Activated naive CD8-positive, alpha-beta T cell treated with anti-CD3 and anti-CD28 coated beads, Interleukin-2, amount 50 U/mL, for 16 hours (primary cell): ENCODE data around the gene ZDHHC11B.
"Not testable (repeated sequence)": the region's sequence is repeated elsewhere in the genome, so short reads cannot be mapped to it uniquely, and the experiment has no call there.

Experiments used
- DNase-seq: peaks from one replicate; pipeline ENCODE4 v3.0.0-alpha.2; 2020; ENCODE audit warnings: low read depth, low spot score

The ZDHHC11B gene

GRCh38 chr5:769485-770145 lies 14.9 kb downstream of the ZDHHC11B start:
- DNase-seq = not testable (repeated sequence)

- DNase-seq = no peak
Observed at GRCh38 chr5:766666-767431, 17.7 kb downstream of the ZDHHC11B start.

DNA sequence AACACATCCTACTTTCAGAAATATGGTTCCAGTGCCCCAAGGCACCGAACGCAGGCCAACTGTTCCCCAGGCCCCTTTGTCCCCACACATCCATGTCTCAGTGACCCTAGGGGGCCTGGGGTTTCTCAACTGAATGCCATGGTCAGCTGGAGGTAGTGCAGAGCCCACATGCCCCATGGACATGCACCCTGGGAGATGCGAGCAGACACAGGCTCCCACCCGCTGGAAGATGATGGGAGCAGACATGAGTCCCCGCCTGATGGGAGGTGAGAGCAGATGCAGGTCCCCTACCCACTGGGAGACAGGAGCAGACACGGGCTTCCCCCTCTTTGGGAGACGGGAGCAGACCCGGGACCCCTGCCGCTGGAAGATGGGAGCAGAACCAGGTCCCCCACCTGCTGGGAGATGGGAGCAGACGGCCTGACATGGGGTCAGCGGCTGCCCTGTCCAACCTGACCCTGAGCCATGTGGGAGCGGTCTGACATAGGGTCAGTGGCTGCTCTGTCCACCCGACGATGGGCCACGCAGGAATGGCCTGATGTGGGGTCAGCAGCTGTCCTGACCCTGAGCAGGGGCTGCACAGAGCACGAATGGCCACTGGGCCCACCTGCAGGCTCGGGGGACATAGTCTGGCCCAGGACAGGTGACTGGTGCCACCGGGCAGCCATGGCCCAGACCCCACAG lies 18.4 kb downstream of the ZDHHC11B start:
- no peak for DNase-seq

GRCh38 chr5:763998-764781 lies 20.3 kb downstream of the ZDHHC11B start:
- DNase-seq = no peak

GRCh38 chr5:763397-763796 lies 21.1 kb downstream of the ZDHHC11B start:
- no peak for DNase-seq

DNA sequence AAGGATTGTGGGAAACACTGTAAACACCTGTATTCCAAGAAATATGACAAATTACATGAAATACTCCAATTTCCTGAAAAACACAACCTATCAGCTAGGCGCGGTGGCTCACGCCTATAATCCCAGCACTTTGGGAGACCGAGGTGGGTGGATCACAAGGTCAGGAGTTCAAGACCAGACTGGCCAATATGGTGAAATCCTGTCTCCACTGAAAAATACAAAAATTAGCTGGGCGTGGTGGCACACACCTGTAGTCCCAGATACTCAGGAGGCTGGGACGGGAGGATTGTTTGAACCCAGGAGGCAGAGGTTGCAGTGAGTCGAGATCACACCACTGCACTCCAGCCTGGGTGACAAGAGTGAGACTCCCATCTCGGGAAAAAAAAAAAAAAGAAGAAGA lies 21.5 kb downstream of the ZDHHC11B start:
- not testable (repeated sequence) for DNase-seq

DNA sequence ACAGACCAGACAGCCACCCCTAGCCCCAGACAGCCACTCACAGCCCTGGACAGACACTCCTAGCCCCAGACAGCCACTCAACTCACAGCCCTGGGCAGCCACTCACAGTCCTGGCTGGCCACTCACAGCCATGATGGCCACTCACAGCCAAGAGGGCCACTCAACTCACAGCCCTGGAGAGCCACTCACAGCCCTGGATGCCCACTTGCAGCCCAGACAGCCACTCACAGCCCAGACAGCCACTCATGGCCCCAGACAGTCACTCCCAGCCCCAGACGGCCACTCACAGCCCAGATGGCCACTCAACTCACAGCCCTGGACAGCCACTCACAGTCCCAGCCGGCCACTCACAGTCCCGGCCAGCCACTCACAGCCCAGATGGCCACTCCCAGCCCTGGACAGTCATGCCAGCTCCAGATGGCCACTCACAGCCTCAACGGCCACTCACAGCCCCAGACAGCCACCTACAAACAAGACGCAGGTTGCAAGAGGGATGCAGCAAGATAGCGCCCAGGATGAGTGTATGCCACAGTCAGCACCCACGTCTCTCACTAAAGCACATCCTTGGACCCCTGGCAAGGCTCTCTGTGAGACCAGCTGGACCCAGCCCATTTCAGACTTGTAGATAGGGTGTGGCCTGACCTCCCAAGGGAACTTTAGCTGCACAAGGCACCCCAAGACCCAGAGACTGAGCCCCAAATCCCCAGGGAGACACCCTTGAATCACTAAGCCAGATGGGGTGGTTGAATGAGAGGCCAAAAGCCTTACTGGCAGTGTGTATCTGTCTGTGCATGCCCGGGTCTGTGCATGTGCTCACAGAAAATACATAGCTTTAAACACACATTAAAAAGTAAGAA lies 22.4 kb downstream of the ZDHHC11B start:
- no peak for DNase-seq

DNA sequence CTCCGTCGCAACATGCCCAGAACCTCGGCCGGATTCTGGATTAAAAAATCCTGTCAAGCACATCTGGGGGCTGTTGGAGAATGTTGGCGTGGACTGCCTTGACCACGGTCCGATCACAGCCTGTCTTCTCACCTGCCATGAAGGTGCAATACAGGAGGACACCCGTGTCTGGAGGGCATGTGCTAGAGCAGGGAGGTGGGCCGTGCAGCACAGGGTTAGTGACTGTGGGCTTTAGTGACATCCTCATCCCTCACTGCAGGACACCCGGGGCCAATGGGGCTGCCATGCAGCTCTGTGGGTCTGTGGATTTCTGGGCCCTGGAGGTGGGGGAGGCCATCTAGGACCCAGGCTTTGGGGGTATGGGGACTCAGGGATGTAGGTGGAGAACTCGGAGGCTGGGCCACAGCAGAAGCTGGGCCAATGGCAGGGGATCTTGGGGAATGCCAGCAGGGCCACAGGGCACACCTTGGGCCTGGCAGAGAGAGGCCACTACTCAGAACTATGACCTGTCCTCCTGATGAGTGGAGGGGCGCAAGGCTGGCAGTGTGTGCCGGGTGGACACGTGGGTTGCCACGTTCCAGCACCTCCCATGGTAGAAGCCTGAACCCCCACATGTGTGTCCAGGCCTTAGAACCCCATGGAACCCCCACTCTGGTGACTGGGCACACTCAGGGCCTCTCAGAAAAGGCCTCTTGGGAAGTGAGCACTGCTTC lies 23.3 kb downstream of the ZDHHC11B start:
- no peak for DNase-seq

DNA sequence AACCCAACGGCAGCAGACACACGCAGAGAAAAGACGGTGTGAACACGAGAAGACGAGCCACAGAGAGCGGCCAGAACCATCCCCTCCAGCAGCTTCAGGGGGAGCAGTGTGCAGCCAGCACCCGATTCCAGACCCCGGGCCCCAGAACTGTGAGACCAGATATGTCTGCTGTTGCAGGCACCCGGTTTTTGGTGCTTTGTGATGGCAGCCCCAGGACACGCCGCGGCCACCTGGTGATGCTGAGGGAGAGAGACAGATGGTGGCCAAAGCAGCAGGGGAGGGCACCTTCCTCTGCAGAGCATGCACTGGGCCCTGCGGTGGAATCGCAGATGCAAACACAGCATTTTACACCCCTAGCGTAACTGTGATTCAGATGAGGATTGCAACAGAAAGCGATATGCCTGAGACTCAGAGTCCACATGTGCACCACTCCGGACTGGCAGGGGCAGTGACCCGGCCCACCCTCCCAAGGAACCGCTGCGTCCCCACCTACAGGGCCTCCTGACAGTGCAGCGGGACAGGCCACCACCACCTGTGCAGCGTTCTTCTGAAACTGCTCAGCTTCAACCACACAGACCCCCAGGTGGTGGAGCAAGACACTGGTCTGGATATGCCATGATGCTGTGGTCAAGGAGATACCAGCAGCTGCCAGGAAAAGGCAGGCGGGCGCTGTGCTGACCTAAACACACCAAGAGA lies 24.0 kb downstream of the ZDHHC11B start:
- no peak for DNase-seq

GRCh38 chr5:759781-760362 lies 24.7 kb downstream of the ZDHHC11B start:
- no peak for DNase-seq

GRCh38 chr5:759111-759751 lies 25.3 kb downstream of the ZDHHC11B start:
- no peak for DNase-seq

- DNase-seq = no peak
Observed at GRCh38 chr5:758698-759053, 25.9 kb downstream of the ZDHHC11B start.

DNA sequence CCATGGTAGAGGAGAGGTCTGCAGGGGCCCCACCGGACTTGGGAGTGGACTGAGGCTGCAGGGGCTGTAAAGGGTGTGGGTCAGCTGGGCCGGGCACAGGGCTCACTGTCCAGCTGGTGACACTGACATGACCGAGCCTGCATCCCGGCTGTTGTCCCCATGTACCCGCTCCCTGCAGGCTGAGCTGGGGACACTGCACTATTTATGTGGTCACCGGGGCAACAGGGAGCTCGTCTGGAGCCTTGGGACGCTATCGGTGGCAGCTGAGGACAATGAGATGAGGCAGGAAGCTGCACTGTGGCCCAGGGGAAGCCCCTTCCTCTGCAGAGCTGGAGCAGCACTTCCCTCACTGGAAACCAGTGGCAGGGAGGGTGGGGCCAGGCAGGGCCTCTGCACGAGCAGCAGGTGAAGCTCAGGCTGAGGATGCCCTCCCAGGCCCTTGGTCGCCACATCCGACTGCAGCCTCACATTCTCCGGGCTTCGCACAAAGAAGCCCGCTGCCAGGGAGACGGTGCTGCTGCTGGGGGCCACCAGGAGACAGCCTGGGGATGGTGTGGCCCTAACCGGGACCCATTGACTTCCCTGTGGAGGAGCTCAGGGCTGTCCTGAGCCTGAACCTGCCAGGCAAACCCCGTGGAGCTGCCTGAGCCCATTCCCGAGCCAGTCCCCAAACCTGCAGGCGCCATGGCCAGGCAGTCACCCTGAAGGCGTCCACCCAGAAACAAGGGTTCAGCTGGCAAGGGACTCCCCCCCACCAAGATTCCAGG lies 26.4 kb downstream of the ZDHHC11B start:
- DNase-seq = no peak

DNA sequence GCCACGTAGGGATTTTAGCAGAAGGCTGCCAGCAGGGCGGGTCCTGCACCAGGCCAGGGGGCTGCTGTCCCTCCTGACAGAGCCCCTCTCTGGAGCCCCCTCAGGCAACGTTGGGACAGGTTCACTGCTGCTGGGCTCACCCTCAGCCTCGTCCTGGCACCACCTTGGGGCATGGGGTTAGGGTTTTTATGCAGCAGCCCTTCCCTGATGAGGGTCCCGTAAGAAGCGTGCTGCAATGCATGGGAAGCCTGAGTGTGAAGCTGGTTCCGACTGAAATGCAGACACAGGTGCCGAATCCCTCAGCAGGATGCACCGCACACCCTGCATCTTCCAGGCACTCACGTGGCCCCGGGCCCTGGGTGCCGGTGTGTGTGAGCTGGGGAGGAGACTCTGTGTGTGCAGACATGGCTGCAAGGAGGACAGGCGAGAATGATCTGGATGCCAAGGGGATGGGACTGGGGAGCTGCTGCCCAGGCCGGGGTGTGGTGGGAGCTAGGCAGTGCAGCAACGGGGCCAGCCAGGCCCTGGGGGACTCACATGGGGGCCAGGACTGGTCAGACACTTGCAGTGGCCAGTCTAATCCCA lies 27.1 kb downstream of the ZDHHC11B start:
- DNase-seq = no peak

DNA sequence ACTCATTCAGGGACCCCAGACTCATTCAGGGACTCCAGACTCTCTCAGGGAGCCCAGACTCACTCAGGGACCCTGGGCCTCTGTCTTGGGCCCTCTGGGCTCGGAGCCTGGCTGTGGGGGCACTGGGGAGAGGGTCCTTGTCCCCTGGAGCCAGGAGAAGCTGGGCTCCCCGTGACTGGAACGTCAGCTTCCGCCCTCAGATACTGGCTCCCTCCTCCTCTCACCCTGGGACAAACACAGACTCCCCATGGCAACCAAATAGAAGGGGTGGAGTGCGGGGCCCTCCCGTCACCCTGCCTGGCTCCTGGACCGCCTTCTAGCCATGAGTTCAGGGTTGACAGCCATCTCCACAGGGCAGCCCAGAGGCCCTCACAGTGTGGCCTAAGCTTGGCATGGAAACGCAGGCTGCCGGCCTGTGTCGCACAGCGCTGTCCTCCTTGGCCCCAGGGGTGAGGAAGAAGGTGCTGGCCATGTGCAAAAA lies 27.6 kb downstream of the ZDHHC11B start:
- DNase-seq = no peak

DNA sequence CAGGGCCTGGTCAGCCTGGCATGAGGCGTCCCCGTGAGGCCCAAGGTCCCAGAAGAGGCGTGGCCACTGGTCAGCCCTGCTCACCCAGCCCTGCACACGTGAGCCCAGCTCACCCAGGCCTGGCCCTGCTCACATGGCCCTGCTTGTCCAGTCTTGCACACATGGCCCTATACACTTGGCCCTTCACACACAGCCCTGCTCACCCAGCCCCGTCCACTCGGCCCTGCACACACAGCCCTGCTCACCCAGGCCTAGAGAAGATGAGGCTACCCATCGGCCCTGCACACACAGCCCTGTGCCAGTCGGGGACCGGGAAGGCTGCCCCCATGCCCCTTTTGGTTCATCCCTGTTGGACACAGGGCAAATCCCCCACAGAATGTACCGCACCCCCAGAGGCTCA lies 28.4 kb downstream of the ZDHHC11B start:
- DNase-seq = no peak

- DNase-seq = not testable (repeated sequence)
Observed at GRCh38 chr5:754143-754632, 30.3 kb downstream of the ZDHHC11B start.
